HepG2 (cell line): ENCODE data around the gene SH3TC2. TPM values are rescaled to one million over a fixed set of nuclear protein-coding genes. Genes with fewer than 3 reads are reported as not detected.

Source experiments
- ATAC-seq: fragments of 200-7000 bp; cut with Tn5 transposase; 3 replicates; pipeline ENCODE4 v1.9.1; 2020; ENCODE audit warnings: mild to moderate bottlenecking, moderate library complexity
- BruUV-seq: library from RNA; stranded (reverse); fragments of 400-500 nt; replicated peaks from 2 replicates; lab custom pipeline; 2021; lab: Mats Ljungman, UMichigan
- CTCF ChIA-PET: fragments of 300-600 bp; formaldehyde crosslinking; extraction: SDS; loops from one replicate; lab custom pipeline; 2021; ENCODE audit warnings: low total read pairs, inconsistent platforms, low intra/inter-chr PET ratio; lab: Yijun Ruan, JAX
- POLR2A ChIA-PET: fragments of 350-600 bp; sonication (Branson Sonifier 250); formaldehyde crosslinking; loops from one replicate; lab custom pipeline; 2020; ENCODE audit warnings: antibody characterized with exemption, inconsistent platforms; lab: Yijun Ruan, JAX
- DNase-seq: peaks from one replicate; pipeline ENCODE4 v3.0.0-alpha.2; 2015; ENCODE audit warnings: low spot score
- FAIRE-seq: peaks from 3 replicates; lab custom pipeline; 2011; peaks lifted over from hg19 to GRCh38; lab: Jason Lieb, UNC
- H2AFZ ChIP-seq: one replicate; pipeline ENCODE4 v1.6.1; 2011; ENCODE audit warnings: low read length, inconsistent platforms
- H3K27ac ChIP-seq: fragments of 300-600 bp; 3 replicates; pipeline ENCODE4 v1.8.0; 2011; ENCODE audit warnings: mixed run types, mild to moderate bottlenecking, mixed read lengths, low read length, inconsistent platforms; ENCODE audit not compliant: insufficient read depth; ENCODE audit errors: extremely low read length
- H3K27me3 ChIP-seq, 2 experiments: fragments of 200-600 bp in 1 of 2; 2 replicates in 1 of 2; 3 replicates in 1 of 2; pipeline versions ENCODE4 v1.6.0 to v1.8.0; 2011; ENCODE audit warnings: low read length in 2 of 2, mild to moderate bottlenecking in 2 of 2, moderate library complexity in 2 of 2, inconsistent platforms in 1 of 2; ENCODE audit not compliant: insufficient read depth in 2 of 2, control insufficient read depth in 1 of 2
- H3K36me3 ChIP-seq, 2 experiments: fragments of 200-600 bp in 1 of 2; replicated peaks in 1 of 2; 2 replicates in 1 of 2; 3 replicates in 1 of 2; pipeline versions ENCODE4 v1.5.1 to v1.8.0; 2011; ENCODE audit warnings: low read length in 2 of 2, inconsistent platforms in 1 of 2; ENCODE audit not compliant: insufficient read depth in 2 of 2, control insufficient read depth in 1 of 2
- H3K4me1 ChIP-seq: 2 replicates; pipeline ENCODE4 v1.5.1; 2012; ENCODE audit warnings: low read length, inconsistent platforms; ENCODE audit not compliant: insufficient read depth
- H3K4me2 ChIP-seq: 2 replicates; pipeline ENCODE4 v1.6.0; 2011; ENCODE audit warnings: low read depth, low read length, inconsistent platforms
- H3K4me3 ChIP-seq, 3 experiments: fragments of 200-600 bp in 1 of 3; sonication (generic), shearing (Covaris generic) in 1 of 3; replicated peaks in 1 of 3; 2 replicates each; pipeline ENCODE4 v1.5.1; 2011 to 2016; ENCODE audit warnings: low read length in 3 of 3, inconsistent platforms in 2 of 3, low read depth in 2 of 3, mild to moderate bottlenecking in 2 of 3, control low read depth in 1 of 3, mixed read lengths in 1 of 3; ENCODE audit not compliant: insufficient read depth in 1 of 3
- H3K79me2 ChIP-seq: one replicate; pipeline ENCODE4 v1.6.1; 2011; ENCODE audit warnings: low read length, inconsistent platforms; ENCODE audit not compliant: insufficient read depth
- H3K9ac ChIP-seq: 2 replicates; pipeline ENCODE4 v1.6.0; 2011; ENCODE audit warnings: mild to moderate bottlenecking, low read depth, low read length, inconsistent platforms; ENCODE audit not compliant: insufficient read depth
- H3K9me3 ChIP-seq: 2 replicates; pipeline ENCODE4 v1.5.1; 2012; ENCODE audit warnings: mild to moderate bottlenecking, low read length
- H4K20me1 ChIP-seq: 2 replicates; pipeline ENCODE4 v1.6.0; 2011; ENCODE audit warnings: inconsistent platforms, mild to moderate bottlenecking, low read length, moderate library complexity; ENCODE audit not compliant: insufficient read depth
- CREB1 ChIP-seq, 2 experiments: fragments of 450-650 bp in 1 of 2; IDR thresholded peaks; 2 replicates each; pipeline ENCODE4 v1.6.1; 2016 to 2017; ENCODE audit warnings: control low read depth in 1 of 2, mild to moderate bottlenecking in 1 of 2, missing compliant biosample characterization in 1 of 2, missing genetic modification characterization in 1 of 2
- CSRNP1 ChIP-seq: sonication (generic); formaldehyde crosslinking; IDR thresholded peaks from 2 replicates; pipeline ENCODE4 v1.8.1; 2023; ENCODE audit warnings: mild to moderate bottlenecking, missing genetic modification reagents
- RXRB ChIP-seq: IDR thresholded peaks from 2 replicates; pipeline ENCODE4 v1.6.1; 2016; ENCODE audit warnings: borderline replicate concordance, missing genetic modification reagents, missing compliant biosample characterization
- STAG1 ChIP-seq: sonication (generic); formaldehyde crosslinking; IDR thresholded peaks from 2 replicates; pipeline ENCODE4 v1.4.0; 2020; ENCODE audit warnings: missing genetic modification reagents
- ZMYM4 ChIP-seq: sonication (generic); formaldehyde crosslinking; IDR thresholded peaks from 2 replicates; pipeline ENCODE4 v1.8.1; 2023; ENCODE audit warnings: mild to moderate bottlenecking, missing genetic modification reagents
- ZNF451 ChIP-seq: sonication (generic); formaldehyde crosslinking; IDR thresholded peaks from 2 replicates; pipeline ENCODE4 v1.5.0; 2020; ENCODE audit warnings: mild to moderate bottlenecking, missing genetic modification reagents
- ZNF775 ChIP-seq: sonication (generic); formaldehyde crosslinking; IDR thresholded peaks from 2 replicates; pipeline ENCODE4 v1.4.0; 2020; ENCODE audit warnings: missing genetic modification reagents, mild to moderate bottlenecking, moderate library complexity, borderline replicate concordance
- in situ Hi-C: cut with HindIII; loops from 2 replicates; pipeline ENCODE4 v1.10.0; 2017; ENCODE audit warnings: low pct_unique_long_range_greater_than_20kb; ENCODE audit not compliant: extremely low pct_ligation_motif_present
- intact Hi-C: fragments of 100-400 bp; cut with micrococcal nuclease; formaldehyde crosslinking; loops from one replicate; pipeline ENCODE4 v1.10.0; 2022; ENCODE audit not compliant: unreplicated experiment
- polyA plus RNA-seq, 8 experiments: library from polyadenylated mRNA; depleted of rRNA in 3 of 8; stranded (reverse) in 7 of 8; unstranded in 1 of 8; fragments of >200 nt; fragmentation: Illumina TruSeq in 4 of 8; extraction: Trizol in 4 of 8; gene quantifications; 2 replicates each; pipeline versions ENCODE4 v1.2.1 to v1.2.3, GENCODE V29; 2011 to 2016; ENCODE audit warnings: low read depth in 4 of 8, missing spikeins in 1 of 8, mixed read lengths in 1 of 8; ENCODE audit not compliant: insufficient read depth in 1 of 8
- total RNA-seq, 5 experiments: library from RNA; depleted of rRNA; stranded (reverse); fragments of >200 nt; fragmentation: Illumina TruSeq; extraction: Trizol; gene quantifications; 2 replicates each; pipeline ENCODE4 v1.2.3, GENCODE V29; 2016; ENCODE audit warnings: low read depth in 1 of 5
- TF ChIP-seq, protein P1 (sequence below): sonication (generic); formaldehyde crosslinking; IDR thresholded peaks from 2 replicates; pipeline ENCODE4 v1.8.0; 2022; ENCODE audit warnings: missing genetic modification reagents, mild to moderate bottlenecking, moderate library complexity, borderline replicate concordance
- TF ChIP-seq, protein P2 (sequence below): sonication (generic); formaldehyde crosslinking; IDR thresholded peaks from 2 replicates; pipeline ENCODE4 v1.5.0; 2020; ENCODE audit warnings: mild to moderate bottlenecking, missing genetic modification reagents, borderline replicate concordance
- TF ChIP-seq, protein P3 (sequence below): sonication (generic); formaldehyde crosslinking; IDR thresholded peaks from 2 replicates; pipeline ENCODE4 v1.5.1; 2020; ENCODE audit warnings: mild to moderate bottlenecking, moderate library complexity, missing genetic modification reagents
- TF ChIP-seq, protein P4 (sequence below): sonication (generic); formaldehyde crosslinking; IDR thresholded peaks from 2 replicates; pipeline ENCODE4 v1.4.0; 2020; ENCODE audit warnings: missing genetic modification reagents

The SH3TC2 gene
- total and polyA plus RNA-seq, 2 of the 13 experiments (the other 11 are each of a cell fraction or from before 2014, with no cell fraction given), result 0.34 to 0.71 TPM

DNA sequence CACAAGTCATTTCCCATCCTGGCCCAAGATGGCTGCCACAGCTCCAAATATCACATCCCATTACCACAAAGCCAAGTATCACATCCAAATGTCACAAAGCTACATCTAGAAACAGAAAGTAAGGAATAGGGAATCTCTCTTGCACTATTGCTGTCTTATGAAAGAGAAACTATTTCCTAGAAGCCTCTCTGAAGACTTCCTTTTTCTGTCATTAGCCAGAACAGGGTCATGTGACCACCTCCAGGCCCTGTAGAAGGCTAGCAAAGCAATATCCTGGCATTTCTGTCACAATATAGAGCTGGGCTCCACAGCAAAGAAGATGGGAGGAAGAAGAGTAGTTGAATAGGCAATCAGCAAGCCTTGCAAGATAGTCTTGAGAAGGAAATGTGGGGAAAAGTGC lies 99.2 kb downstream of the SH3TC2 start:
- Histone ChIP-seq H3K4me3 (no peak overlapping the region), H3K79me2 (no peaks in the 10 kb centered on the region), H2AFZ (no peak overlapping the region), H3K4me2 (no peak overlapping the region), H4K20me1 (no peaks in the 10 kb centered on the region), H3K9me3 (no peaks in the 10 kb centered on the region), H3K36me3 (no peaks in the 10 kb centered on the region), H3K27ac (no peak overlapping the region), H3K4me1 (peaks cover 10% of the 10 kb centered on the region; the same call in 1 of the 2 replicates), H3K27me3 (no peaks in the 10 kb centered on the region), H3K9ac (no peak overlapping the region)
- no TSS peak for BruUV-seq
- CTCF ChIA-PET, result no interaction called here
- no peak for ATAC-seq
- no peak for DNase-seq
- no peak for FAIRE-seq
- in situ Hi-C loops (no loop called here), intact Hi-C loops (no loop called here)
- TF ChIP-seq, protein P1, sequence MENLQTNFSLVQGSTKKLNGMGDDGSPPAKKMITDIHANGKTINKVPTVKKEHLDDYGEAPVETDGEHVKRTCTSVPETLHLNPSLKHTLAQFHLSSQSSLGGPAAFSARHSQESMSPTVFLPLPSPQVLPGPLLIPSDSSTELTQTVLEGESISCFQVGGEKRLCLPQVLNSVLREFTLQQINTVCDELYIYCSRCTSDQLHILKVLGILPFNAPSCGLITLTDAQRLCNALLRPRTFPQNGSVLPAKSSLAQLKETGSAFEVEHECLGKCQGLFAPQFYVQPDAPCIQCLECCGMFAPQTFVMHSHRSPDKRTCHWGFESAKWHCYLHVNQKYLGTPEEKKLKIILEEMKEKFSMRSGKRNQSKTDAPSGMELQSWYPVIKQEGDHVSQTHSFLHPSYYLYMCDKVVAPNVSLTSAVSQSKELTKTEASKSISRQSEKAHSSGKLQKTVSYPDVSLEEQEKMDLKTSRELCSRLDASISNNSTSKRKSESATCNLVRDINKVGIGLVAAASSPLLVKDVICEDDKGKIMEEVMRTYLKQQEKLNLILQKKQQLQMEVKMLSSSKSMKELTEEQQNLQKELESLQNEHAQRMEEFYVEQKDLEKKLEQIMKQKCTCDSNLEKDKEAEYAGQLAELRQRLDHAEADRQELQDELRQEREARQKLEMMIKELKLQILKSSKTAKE, result no peak
- TF ChIP-seq, protein P2, sequence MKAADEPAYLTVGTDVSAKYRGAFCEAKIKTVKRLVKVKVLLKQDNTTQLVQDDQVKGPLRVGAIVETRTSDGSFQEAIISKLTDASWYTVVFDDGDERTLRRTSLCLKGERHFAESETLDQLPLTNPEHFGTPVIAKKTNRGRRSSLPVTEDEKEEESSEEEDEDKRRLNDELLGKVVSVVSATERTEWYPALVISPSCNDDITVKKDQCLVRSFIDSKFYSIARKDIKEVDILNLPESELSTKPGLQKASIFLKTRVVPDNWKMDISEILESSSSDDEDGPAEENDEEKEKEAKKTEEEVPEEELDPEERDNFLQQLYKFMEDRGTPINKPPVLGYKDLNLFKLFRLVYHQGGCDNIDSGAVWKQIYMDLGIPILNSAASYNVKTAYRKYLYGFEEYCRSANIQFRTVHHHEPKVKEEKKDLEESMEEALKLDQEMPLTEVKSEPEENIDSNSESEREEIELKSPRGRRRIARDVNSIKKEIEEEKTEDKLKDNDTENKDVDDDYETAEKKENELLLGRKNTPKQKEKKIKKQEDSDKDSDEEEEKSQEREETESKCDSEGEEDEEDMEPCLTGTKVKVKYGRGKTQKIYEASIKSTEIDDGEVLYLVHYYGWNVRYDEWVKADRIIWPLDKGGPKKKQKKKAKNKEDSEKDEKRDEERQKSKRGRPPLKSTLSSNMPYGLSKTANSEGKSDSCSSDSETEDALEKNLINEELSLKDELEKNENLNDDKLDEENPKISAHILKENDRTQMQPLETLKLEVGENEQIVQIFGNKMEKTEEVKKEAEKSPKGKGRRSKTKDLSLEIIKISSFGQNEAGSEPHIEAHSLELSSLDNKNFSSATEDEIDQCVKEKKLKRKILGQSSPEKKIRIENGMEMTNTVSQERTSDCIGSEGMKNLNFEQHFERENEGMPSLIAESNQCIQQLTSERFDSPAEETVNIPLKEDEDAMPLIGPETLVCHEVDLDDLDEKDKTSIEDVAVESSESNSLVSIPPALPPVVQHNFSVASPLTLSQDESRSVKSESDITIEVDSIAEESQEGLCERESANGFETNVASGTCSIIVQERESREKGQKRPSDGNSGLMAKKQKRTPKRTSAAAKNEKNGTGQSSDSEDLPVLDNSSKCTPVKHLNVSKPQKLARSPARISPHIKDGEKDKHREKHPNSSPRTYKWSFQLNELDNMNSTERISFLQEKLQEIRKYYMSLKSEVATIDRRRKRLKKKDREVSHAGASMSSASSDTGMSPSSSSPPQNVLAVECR, result no peak
- no peak for TF ChIP-seq CREB1 (IDR thresholded peaks at IDR 0.05)
- TF ChIP-seq CREB1 (CRISPR knock-in tag; IDR thresholded peaks at IDR 0.05), result no peak
- no peak for TF ChIP-seq ZNF451 (CRISPR knock-in tag)
- no peak for TF ChIP-seq STAG1
- no peak for TF ChIP-seq RXRB (CRISPR knock-in tag)
- no peak for TF ChIP-seq CSRNP1 (CRISPR knock-in tag)
- TF ChIP-seq, protein P3, sequence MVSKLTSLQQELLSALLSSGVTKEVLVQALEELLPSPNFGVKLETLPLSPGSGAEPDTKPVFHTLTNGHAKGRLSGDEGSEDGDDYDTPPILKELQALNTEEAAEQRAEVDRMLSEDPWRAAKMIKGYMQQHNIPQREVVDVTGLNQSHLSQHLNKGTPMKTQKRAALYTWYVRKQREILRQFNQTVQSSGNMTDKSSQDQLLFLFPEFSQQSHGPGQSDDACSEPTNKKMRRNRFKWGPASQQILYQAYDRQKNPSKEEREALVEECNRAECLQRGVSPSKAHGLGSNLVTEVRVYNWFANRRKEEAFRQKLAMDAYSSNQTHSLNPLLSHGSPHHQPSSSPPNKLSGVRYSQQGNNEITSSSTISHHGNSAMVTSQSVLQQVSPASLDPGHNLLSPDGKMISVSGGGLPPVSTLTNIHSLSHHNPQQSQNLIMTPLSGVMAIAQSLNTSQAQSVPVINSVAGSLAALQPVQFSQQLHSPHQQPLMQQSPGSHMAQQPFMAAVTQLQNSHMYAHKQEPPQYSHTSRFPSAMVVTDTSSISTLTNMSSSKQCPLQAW (CRISPR knock-in tag), result no peak
- TF ChIP-seq, protein P4, sequence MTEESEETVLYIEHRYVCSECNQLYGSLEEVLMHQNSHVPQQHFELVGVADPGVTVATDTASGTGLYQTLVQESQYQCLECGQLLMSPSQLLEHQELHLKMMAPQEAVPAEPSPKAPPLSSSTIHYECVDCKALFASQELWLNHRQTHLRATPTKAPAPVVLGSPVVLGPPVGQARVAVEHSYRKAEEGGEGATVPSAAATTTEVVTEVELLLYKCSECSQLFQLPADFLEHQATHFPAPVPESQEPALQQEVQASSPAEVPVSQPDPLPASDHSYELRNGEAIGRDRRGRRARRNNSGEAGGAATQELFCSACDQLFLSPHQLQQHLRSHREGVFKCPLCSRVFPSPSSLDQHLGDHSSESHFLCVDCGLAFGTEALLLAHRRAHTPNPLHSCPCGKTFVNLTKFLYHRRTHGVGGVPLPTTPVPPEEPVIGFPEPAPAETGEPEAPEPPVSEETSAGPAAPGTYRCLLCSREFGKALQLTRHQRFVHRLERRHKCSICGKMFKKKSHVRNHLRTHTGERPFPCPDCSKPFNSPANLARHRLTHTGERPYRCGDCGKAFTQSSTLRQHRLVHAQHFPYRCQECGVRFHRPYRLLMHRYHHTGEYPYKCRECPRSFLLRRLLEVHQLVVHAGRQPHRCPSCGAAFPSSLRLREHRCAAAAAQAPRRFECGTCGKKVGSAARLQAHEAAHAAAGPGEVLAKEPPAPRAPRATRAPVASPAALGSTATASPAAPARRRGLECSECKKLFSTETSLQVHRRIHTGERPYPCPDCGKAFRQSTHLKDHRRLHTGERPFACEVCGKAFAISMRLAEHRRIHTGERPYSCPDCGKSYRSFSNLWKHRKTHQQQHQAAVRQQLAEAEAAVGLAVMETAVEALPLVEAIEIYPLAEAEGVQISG, result no peak
- no peak for TF ChIP-seq ZNF775 (CRISPR knock-in tag)
- TF ChIP-seq ZMYM4 (CRISPR knock-in tag), result no peak
- POLR2A ChIA-PET, result no interaction called here
